ENCODE measurements around the gene FUBP3.
A peak's percentile ranks its signal among the peaks of the same experiment; 100 is the strongest.
"Not testable (repeated sequence)": the region's sequence is repeated elsewhere in the genome, so short reads cannot be mapped to it uniquely, and the experiment has no call there.

Gene FUBP3

DNA sequence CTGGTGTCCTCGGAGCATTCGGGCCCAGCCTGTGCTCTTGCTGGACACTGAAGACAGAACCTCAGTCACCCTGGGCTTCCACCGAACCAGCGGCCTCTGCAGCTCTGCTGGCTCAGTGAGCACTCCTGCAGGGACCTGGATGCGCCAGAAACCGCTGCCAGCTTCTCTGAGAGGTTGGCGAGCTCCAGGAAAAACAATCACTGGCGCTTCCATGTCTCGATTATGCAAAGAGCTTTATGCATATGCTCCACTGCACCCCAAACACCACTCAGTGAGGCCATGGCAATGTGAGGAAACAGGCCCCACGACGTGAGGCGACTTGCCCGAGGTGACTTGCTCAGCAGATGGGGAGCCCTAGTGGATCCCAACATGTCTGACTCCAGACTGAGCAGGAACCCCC, 96.0 kb downstream of the FUBP3 start:
- no peaks in the 10 kb centered on the region for H3K36me3 Mint-ChIP-seq

DNA sequence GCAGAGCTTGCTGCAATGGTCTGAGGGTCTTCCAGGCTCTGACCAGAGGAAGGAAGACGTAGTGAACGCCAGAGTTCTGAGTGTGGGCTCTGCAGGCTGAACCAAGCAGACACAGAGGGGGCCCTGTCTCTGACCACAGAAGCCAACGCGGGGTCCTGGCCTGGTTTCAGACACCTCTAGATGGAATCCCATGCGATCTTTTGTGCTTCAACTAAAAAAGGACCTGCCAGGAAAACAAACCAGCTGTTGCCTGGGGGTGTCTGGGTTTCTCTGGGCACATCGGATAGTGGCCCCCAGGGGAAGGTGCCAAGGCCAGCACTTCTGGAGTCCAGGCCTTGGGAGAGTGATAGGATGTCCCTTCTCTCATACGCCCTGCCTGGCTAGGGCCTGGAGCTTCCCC, 97.9 kb downstream of the FUBP3 start:
- DNase-seq (no peak), ATAC-seq (replicated peaks) (no peak)
- peaks cover 10 to 50% of the 10 kb centered on the region in 2 donors for H3K27me3 Mint-ChIP-seq
- H3K9me3 Mint-ChIP-seq = no peaks in the 10 kb centered on the region
- no peak overlapping the region for H3K27ac Mint-ChIP-seq
- peaks cover 0 to 5% of the 10 kb centered on the region in 2 donors for H3K4me1 Mint-ChIP-seq
- no peaks in the 10 kb centered on the region for H3K36me3 Mint-ChIP-seq
- H3K4me3 Mint-ChIP-seq = no peak overlapping the region

More for the DNA sequence above, 96.0 kb downstream of the FUBP3 start:
- DNase-seq (no peak), ATAC-seq (replicated peaks) (no peak)
- H3K27me3 Mint-ChIP-seq = peaks cover 14 to 56% of the 10 kb centered on the region in 2 donors
- no peak overlapping the region for H3K27ac Mint-ChIP-seq
- H3K9me3 Mint-ChIP-seq = no peaks in the 10 kb centered on the region
- H3K4me1 Mint-ChIP-seq = no peaks in the 10 kb centered on the region
- no peak overlapping the region for H3K4me3 Mint-ChIP-seq

DNA sequence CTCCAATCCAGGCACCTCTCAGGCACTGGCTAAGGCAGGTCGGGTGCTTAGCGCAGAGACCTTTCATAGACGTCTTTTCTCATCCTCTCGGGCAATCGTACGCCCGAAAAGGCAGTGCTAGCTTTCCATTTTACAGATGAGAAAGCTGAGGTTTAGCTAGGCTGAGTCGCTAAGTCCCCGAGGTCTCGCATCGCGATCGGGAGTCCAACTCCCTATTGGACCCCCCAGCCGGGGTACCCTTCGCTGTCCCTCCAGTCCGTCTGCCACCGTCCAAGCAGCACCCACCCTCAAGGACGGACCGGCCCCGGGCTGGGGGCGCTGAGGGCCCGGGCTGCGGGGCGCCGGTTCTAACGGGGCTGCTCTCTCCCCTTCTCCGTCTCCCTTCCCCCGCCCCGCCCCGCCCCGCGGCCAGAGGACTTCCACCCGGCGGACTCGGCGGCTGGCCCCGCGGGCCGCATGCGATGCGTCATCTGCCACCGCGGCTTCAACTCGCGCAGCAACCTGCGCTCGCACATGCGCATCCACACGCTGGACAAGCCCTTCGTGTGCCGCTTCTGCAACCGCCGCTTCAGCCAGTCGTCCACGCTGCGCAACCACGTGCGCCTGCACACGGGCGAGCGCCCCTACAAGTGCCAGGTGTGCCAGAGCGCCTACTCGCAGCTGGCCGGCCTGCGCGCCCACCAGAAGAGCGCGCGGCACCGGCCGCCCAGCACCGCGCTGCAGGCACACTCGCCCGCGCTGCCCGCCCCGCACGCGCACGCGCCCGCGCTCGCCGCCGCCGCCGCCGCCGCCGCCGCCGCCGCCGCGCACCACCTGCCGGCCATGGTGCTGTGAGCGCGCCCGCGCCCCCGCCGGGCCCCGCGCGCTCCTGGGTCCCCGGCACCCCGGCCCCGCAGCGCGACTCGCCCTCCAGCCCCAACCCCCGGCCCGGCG, 101.7 kb downstream of the FUBP3 start:
- no peaks in the 10 kb centered on the region for H3K36me3 Mint-ChIP-seq
- peak overlapping the region; percentile 79 to 93 for H3K4me3 Mint-ChIP-seq
- H3K9me3 Mint-ChIP-seq = no peaks in the 10 kb centered on the region
- ATAC-seq (replicated peaks) (peak; percentile 72 to 75), DNase-seq (peak; percentile 67)
- no peak overlapping the region for H3K27ac Mint-ChIP-seq
- H3K27me3 Mint-ChIP-seq = peaks cover 14 to 32% of the 10 kb centered on the region in 2 donors
- peaks cover 2 to 9% of the 10 kb centered on the region in 2 donors for H3K4me1 Mint-ChIP-seq

DNA sequence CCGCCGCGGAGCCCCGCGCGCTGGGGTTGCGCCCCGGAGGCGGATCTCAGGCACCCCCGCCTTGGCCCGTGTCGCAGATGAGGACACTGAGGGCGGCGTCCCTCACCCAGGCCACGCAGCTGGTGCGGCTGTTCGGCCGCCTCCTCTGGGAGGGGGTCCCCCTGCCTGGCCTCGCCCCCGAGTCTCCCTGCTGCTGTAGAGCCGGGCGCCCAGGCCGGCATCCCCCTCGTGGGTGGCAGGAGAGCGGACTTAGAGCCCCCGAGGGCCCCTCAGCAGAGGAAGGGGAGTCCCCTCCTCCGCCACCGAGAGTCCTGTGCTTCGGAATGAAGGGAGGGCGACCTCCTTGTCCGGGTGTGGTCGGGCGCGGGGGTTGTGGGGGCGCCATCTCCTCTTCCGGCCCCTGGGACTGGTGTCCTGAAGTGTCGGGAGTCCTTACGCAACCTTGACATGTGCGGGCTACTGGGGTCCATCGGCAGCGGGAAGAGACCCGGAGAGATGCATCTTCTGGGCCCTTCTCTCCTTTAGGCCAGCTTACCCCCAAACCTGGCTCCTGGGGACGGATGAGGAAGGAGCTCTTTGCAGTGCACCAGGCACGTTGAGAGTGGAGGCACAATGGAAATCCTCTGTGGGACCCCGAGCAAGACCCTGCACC, 102.5 kb downstream of the FUBP3 start:
- no peaks in the 10 kb centered on the region for H3K36me3 Mint-ChIP-seq
- H3K4me1 Mint-ChIP-seq = peaks cover 2 to 9% of the 10 kb centered on the region in 2 donors
- ATAC-seq (replicated peaks) (peak; percentile 54 to 55), DNase-seq (no peak)
- H3K9me3 Mint-ChIP-seq = no peaks in the 10 kb centered on the region
- peak overlapping the region; percentile 87 for H3K27ac Mint-ChIP-seq
- H3K27me3 Mint-ChIP-seq = peaks cover 14 to 26% of the 10 kb centered on the region in 2 donors
- peak overlapping the region; percentile 79 to 93 for H3K4me3 Mint-ChIP-seq

DNA sequence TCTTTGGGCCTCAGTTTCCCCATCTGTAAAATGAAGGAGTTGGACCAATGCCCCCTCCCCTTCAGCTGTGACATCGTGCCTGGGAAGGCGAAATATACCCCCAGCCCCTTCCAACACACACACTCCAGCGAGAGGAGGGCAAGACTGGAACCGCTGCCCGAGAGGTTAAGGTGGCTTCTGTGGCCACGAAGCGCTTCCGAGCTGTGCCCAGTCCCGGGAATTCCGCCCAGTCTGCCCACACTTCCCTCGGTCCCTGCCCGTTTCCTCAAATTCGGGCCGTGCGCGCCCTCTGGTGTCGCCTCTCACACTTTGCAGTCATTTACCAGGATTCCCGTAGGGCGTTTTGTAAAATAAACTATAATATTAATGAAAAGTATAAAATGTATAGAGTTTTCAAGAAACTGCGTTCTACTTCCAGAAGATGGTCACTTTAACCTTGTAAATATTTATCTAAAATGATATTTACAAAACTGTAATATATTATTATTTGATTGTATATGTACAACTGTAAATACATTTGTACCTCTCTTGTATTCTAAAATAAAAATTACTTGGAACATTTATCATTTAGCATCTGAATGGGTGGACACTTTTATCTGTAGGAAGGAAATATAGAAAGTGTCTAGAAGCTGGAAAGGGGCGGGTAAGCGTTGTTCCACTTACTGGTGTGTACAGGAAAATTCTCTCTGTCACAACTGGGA, 103.2 kb downstream of the FUBP3 start:
- Mint-ChIP-seq H3K27me3 (peaks cover 14 to 23% of the 10 kb centered on the region in 2 donors), H3K9me3 (no peaks in the 10 kb centered on the region), H3K4me1 (peaks cover 2 to 9% of the 10 kb centered on the region in 2 donors), H3K4me3 (peak overlapping the region; percentile 79 to 93), H3K27ac (peak overlapping the region; percentile 87), H3K36me3 (no peaks in the 10 kb centered on the region)
- peak; percentile 20 to 29 for ATAC-seq (replicated peaks)
- no peak for DNase-seq

DNA sequence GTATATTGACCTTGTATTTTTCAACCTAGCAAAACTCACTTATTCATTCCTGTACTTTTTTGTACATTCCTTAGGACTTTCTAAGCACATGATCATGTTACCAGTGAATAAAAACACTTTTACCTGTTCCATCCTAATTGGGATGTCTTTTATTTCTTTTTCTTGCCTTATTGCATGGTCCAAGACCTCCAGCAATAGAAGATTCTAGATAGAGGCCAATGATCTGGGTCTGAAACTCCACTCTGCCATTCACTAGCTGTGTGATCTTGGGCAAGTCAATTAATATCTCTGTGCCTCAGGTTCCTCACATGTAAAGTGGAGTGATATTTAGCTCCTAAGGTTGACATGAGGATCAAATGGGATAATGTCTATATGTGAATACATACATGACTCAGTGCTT, 105.7 kb downstream of the FUBP3 start:
- peaks cover 4 to 11% of the 10 kb centered on the region in 2 donors for H3K27me3 Mint-ChIP-seq
- ATAC-seq (replicated peaks) (no peak), DNase-seq (no peak)
- H3K4me3 Mint-ChIP-seq = no peak overlapping the region
- H3K36me3 Mint-ChIP-seq = no peaks in the 10 kb centered on the region
- peaks cover 4 to 9% of the 10 kb centered on the region in 2 donors for H3K4me1 Mint-ChIP-seq
- no peaks in the 10 kb centered on the region for H3K9me3 Mint-ChIP-seq
- no peak overlapping the region for H3K27ac Mint-ChIP-seq

DNA sequence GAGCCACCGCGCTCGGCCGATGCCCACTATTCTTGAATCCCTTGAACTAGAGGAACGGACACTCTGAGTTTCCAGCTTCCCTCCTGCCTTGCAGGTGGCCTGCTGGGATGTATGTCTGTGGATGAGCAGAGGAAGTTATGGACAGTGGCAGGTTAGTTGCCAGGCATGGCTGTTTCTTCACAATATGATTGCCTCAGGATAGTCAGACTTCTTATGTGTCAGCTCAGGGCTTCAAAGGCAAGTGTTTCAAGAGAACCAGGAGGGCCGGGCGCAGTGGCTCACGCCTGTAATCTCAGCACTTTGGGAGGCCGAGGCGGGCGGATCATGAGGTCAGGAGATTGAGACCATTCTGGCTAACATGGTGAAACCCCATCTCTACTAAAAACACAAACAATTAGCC, 106.6 kb downstream of the FUBP3 start:
- not testable (repeated sequence) for DNase-seq; ATAC-seq (replicated peaks); H3K4me3 Mint-ChIP-seq; H3K36me3 Mint-ChIP-seq; H3K27ac Mint-ChIP-seq; H3K4me1 Mint-ChIP-seq; H3K9me3 Mint-ChIP-seq
- H3K27me3 Mint-ChIP-seq = peaks cover 9 to 11% of the 10 kb centered on the region in 2 donors

DNA sequence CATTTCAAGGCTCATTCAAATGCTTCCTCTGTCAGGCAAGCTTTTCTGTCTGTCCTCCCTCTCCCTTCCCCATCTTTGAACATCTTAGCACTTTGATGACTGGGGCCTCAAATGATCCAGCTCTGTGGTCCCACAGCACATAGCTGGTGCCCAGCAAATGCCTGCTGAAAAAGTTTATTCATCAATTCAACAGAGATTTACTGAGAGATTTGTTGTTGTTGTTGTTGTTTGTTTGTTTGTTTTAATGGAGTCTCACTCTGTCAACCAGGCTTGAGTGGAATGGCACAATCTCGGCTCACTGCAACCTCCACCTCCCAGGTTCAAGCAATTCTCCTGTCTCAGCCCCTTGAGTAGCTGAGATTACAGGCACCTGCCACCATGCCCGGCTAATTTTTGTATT, 108.2 kb downstream of the FUBP3 start:
- ATAC-seq (replicated peaks) (no peak), DNase-seq (no peak)
- peaks cover 3 to 6% of the 10 kb centered on the region in 2 donors for H3K4me1 Mint-ChIP-seq
- H3K27ac Mint-ChIP-seq = no peak overlapping the region
- no peaks in the 10 kb centered on the region for H3K36me3 Mint-ChIP-seq
- H3K27me3 Mint-ChIP-seq = peaks cover 6 to 11% of the 10 kb centered on the region in 2 donors
- no peak overlapping the region for H3K4me3 Mint-ChIP-seq
- peaks cover 0 to 2% of the 10 kb centered on the region in 2 donors for H3K9me3 Mint-ChIP-seq
